Fibroblast of skin of scalp (primary cell): ENCODE data around the gene ADGRV1.
"Not testable (repeated sequence)": the region's sequence is repeated elsewhere in the genome, so short reads cannot be mapped to it uniquely, and the experiment has no call there.

Experiments used
- DNase-seq: peaks from one replicate; pipeline ENCODE4 v3.0.0-alpha.2; 2013

The ADGRV1 gene

GRCh38 chr5:90916947-90917800 lies 358.6 kb downstream of the ADGRV1 start:
- no peak for DNase-seq

- DNase-seq, result no peak
Measured at GRCh38 chr5:90917928-90918668, 359.5 kb downstream of the ADGRV1 start.

- DNase-seq, result no peak
Measured at GRCh38 chr5:90921418-90921973, 362.9 kb downstream of the ADGRV1 start.

GRCh38 chr5:90924222-90924621 lies 365.6 kb downstream of the ADGRV1 start:
- not testable (repeated sequence) for DNase-seq

GRCh38 chr5:90929013-90929839 lies 370.6 kb downstream of the ADGRV1 start:
- DNase-seq, result not testable (repeated sequence)

- DNase-seq, result no peak
Measured at GRCh38 chr5:90930062-90930461, 371.5 kb downstream of the ADGRV1 start.

- DNase-seq, result no peak
Measured at GRCh38 chr5:90930756-90931431, 372.3 kb downstream of the ADGRV1 start.

GRCh38 chr5:90932052-90932699 lies 373.6 kb downstream of the ADGRV1 start:
- peak; percentile 54 for DNase-seq

GRCh38 chr5:90933298-90933697 lies 374.7 kb downstream of the ADGRV1 start:
- DNase-seq, result no peak

GRCh38 chr5:90934091-90934719 lies 375.6 kb downstream of the ADGRV1 start:
- DNase-seq, result no peak

GRCh38 chr5:90934738-90935137 lies 376.1 kb downstream of the ADGRV1 start:
- no peak for DNase-seq

- peak; percentile 28 for DNase-seq
Measured at GRCh38 chr5:90939211-90939610, 380.6 kb downstream of the ADGRV1 start.

- DNase-seq, result peak; percentile 50
Measured at GRCh38 chr5:90940227-90940995, 381.8 kb downstream of the ADGRV1 start.

GRCh38 chr5:90941002-90941720 lies 382.6 kb downstream of the ADGRV1 start:
- DNase-seq, result no peak

- DNase-seq, result no peak
Measured at GRCh38 chr5:90944116-90944515, 385.5 kb downstream of the ADGRV1 start.

GRCh38 chr5:90947667-90948066 lies 389.1 kb downstream of the ADGRV1 start:
- no peak for DNase-seq

GRCh38 chr5:90948969-90949368 lies 390.4 kb downstream of the ADGRV1 start:
- no peak for DNase-seq

- DNase-seq, result no peak
Measured at GRCh38 chr5:90949469-90950358, 391.1 kb downstream of the ADGRV1 start.
